SK-N-SH treated with all-trans-retinoic acid at 6 μM for 48 hours (cell line): ENCODE results near the gene DNAJB2.

Experiments used
- GLIS3 ChIP-seq: fragments of 250-450 bp; sonication (Bioruptor Pico); IDR thresholded peaks from 2 replicates; pipeline ENCODE4 v1.5.0; 2020; ENCODE audit warnings: mild to moderate bottlenecking, moderate library complexity
- PPARA ChIP-seq: fragments of 250-450 bp; sonication (Bioruptor Pico); IDR thresholded peaks from 2 replicates; pipeline ENCODE4 v1.5.0; 2020; ENCODE audit warnings: mild to moderate bottlenecking, borderline replicate concordance
- RARB ChIP-seq: fragments of 250-450 bp; sonication (Bioruptor Pico); IDR thresholded peaks from 2 replicates; pipeline ENCODE4 v1.8.0; 2021; ENCODE audit warnings: mild to moderate bottlenecking, moderate library complexity

DNA sequence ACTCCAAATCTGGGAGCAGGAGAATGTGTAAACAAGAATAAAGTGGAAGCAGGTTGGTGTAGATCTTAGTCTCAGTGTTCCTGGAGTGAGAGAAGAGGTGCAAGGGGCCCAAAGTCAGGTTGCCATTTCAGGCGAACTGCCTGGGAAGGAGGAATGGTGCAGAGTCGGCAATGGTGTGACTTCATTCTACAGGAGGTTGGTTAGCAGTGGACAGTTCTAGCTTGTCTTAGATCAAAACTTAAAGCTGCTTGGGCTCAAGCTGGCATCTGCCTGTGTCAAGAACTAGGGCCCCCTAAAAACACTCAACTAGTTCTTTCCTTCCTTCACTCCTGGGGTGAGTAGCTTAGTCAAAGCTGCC is 30.3 kb upstream of the DNAJB2 start:
- TF ChIP-seq PPARA (CRISPR knock-in tag) (no peak), RARB (no peak), GLIS3 (no peak)
